Mammary epithelial cell (primary cell): ENCODE data around the gene NAA80.
A peak's percentile ranks its signal among the peaks of the same experiment; 100 is the strongest.

Source experiments
- CTCF ChIP-seq, 2 donors: IDR thresholded peaks in 1 of 2; conservative IDR thresholded peaks in 1 of 2; 2 replicates each; pipeline ENCODE4 v1.5.1; 2011 to 2012; ENCODE audit warnings: inconsistent platforms in 2 of 2, low read length in 2 of 2, mild to moderate bottlenecking in 2 of 2, control low read depth in 1 of 2, low read depth in 1 of 2; ENCODE audit not compliant: insufficient read depth in 1 of 2; ENCODE audit errors: extremely low read depth in 1 of 2
- EZH2 ChIP-seq: IDR thresholded peaks from 2 replicates; pipeline ENCODE4 v1.6.1; 2012; ENCODE audit warnings: low read length, inconsistent platforms, borderline replicate concordance

GRCh38 chr3:50260027-50260941 is 38.9 kb downstream of the NAA80 start:
- peak; percentile 77 to 91 for TF ChIP-seq CTCF (conservative IDR thresholded peaks at IDR 0.05 in 1 of 2, IDR thresholded peaks at IDR 0.05 in 1 of 2; ENCODE audit: extremely low read depth in 1 of 2, insufficient read depth in 1 of 2, low read depth in 1 of 2, low read length in 2 of 2)
- no peak for TF ChIP-seq EZH2
